HEK293 (cell line): ENCODE data around the gene RAPGEF5.

Experiments
- CTCF ChIA-PET: fragments of 350-600 bp; formaldehyde crosslinking; extraction: SDS; loops from one replicate; lab custom pipeline; 2021; ENCODE audit warnings: antibody characterized with exemption; lab: Yijun Ruan, JAX
- POLR2A ChIA-PET: fragments of 300-600 bp; formaldehyde crosslinking; extraction: SDS; loops from one replicate; lab custom pipeline; 2020; ENCODE audit warnings: antibody characterized with exemption, inconsistent platforms; lab: Yijun Ruan, JAX
- H3K27ac ChIP-seq: fragments of 200-500 bp; sonication (Bioruptor generic); 2 replicates; pipeline ENCODE4 v1.5.1; 2014; ENCODE audit warnings: low read depth, low read length, control low read depth, inconsistent platforms; ENCODE audit errors: extremely low read depth
- H3K36me3 ChIP-seq, 2 experiments: fragments of 200-500 bp in 1 of 2; sonication (Bioruptor generic) in 1 of 2; 1 replicate in 1 of 2; 2 replicates in 1 of 2; pipeline ENCODE4 v1.5.1; 2014 to 2017; ENCODE audit warnings: inconsistent platforms in 2 of 2, low read length in 2 of 2; ENCODE audit not compliant: control insufficient read depth in 2 of 2, insufficient read depth in 1 of 2
- H3K4me1 ChIP-seq: fragments of 200-500 bp; sonication (Bioruptor generic); 2 replicates; pipeline ENCODE4 v1.5.1; 2014; ENCODE audit warnings: mild to moderate bottlenecking, low read length, inconsistent platforms; ENCODE audit not compliant: control insufficient read depth, insufficient read depth
- H3K4me3 ChIP-seq: 2 replicates; pipeline ENCODE4 v1.5.1; 2011; ENCODE audit warnings: low read depth, mild to moderate bottlenecking, control low read depth, low read length, moderate library complexity
- H3K9me3 ChIP-seq: fragments of 200-500 bp; sonication (Bioruptor generic); 2 replicates; pipeline ENCODE4 v1.5.1; 2014; ENCODE audit warnings: low read depth, low read length, inconsistent platforms; ENCODE audit not compliant: control insufficient read depth, insufficient read depth
- EGR2 ChIP-seq: fragments of 450-650 bp; formaldehyde crosslinking; IDR thresholded peaks from 2 replicates; pipeline ENCODE4 v1.5.1; 2016; ENCODE audit warnings: low read depth, missing biosample characterization, missing genetic modification characterization
- GLI4 ChIP-seq: fragments of 450-650 bp; formaldehyde crosslinking; IDR thresholded peaks from 2 replicates; pipeline ENCODE4 v1.5.1; 2016; ENCODE audit warnings: missing biosample characterization, missing genetic modification characterization
- IKZF3 ChIP-seq: fragments of 450-650 bp; IDR thresholded peaks from 2 replicates; pipeline ENCODE4 v1.5.0; 2018; ENCODE audit warnings: missing biosample characterization, mild to moderate bottlenecking, missing genetic modification characterization, moderate library complexity
- RBAK ChIP-seq: fragments of 450-650 bp; formaldehyde crosslinking; IDR thresholded peaks from 2 replicates; pipeline ENCODE4 v1.5.1; 2016; ENCODE audit warnings: missing biosample characterization, missing genetic modification characterization
- ZNF146 ChIP-seq: fragments of 450-650 bp; formaldehyde crosslinking; IDR thresholded peaks from 2 replicates; pipeline ENCODE4 v1.5.1; 2016; ENCODE audit warnings: missing biosample characterization, missing genetic modification characterization
- ZNF292 ChIP-seq: fragments of 450-650 bp; formaldehyde crosslinking; IDR thresholded peaks from 2 replicates; pipeline ENCODE4 v1.5.1; 2016; ENCODE audit warnings: low read depth, missing biosample characterization, missing genetic modification characterization, borderline replicate concordance
- ZNF416 ChIP-seq: fragments of 450-650 bp; formaldehyde crosslinking; IDR thresholded peaks from 2 replicates; pipeline ENCODE4 v1.5.1; 2016; ENCODE audit warnings: missing biosample characterization, missing genetic modification characterization
- ZNF48 ChIP-seq: fragments of 450-650 bp; formaldehyde crosslinking; IDR thresholded peaks from 2 replicates; pipeline ENCODE4 v1.5.1; 2016; ENCODE audit warnings: missing biosample characterization, missing genetic modification characterization
- ZNF514 ChIP-seq: fragments of 450-650 bp; formaldehyde crosslinking; IDR thresholded peaks from 2 replicates; pipeline ENCODE4 v1.5.1; 2016; ENCODE audit warnings: missing biosample characterization, missing genetic modification characterization
- ZNF549 ChIP-seq: fragments of 450-650 bp; IDR thresholded peaks from 2 replicates; pipeline ENCODE4 v1.5.1; 2018; ENCODE audit warnings: missing biosample characterization, missing genetic modification characterization, mild to moderate bottlenecking, inconsistent platforms, moderate library complexity
- ZNF560 ChIP-seq: fragments of 450-650 bp; formaldehyde crosslinking; IDR thresholded peaks from 2 replicates; pipeline ENCODE4 v1.5.1; 2017; ENCODE audit warnings: missing biosample characterization, missing genetic modification characterization, borderline replicate concordance
- ZNF600 ChIP-seq: fragments of 450-650 bp; formaldehyde crosslinking; IDR thresholded peaks from 2 replicates; pipeline ENCODE4 v1.5.1; 2016; ENCODE audit warnings: missing biosample characterization, missing genetic modification characterization
- ZNF837 ChIP-seq: fragments of 450-650 bp; formaldehyde crosslinking; IDR thresholded peaks from 2 replicates; pipeline ENCODE4 v1.5.1; 2016; ENCODE audit warnings: missing biosample characterization, missing genetic modification characterization
- ZXDB ChIP-seq: fragments of 450-650 bp; formaldehyde crosslinking; IDR thresholded peaks from 2 replicates; pipeline ENCODE4 v1.5.1; 2016; ENCODE audit warnings: missing biosample characterization, missing genetic modification characterization
- TF ChIP-seq, protein P1 (sequence below): fragments of 450-650 bp; formaldehyde crosslinking; IDR thresholded peaks from 2 replicates; pipeline ENCODE4 v1.5.1; 2017; ENCODE audit warnings: missing biosample characterization, missing genetic modification characterization
- TF ChIP-seq, protein P2 (sequence below): fragments of 450-650 bp; formaldehyde crosslinking; IDR thresholded peaks from 2 replicates; pipeline ENCODE4 v1.5.0; 2017; ENCODE audit warnings: missing biosample characterization, missing genetic modification characterization, borderline replicate concordance
- TF ChIP-seq, protein P3 (sequence below): fragments of 450-650 bp; formaldehyde crosslinking; IDR thresholded peaks from 2 replicates; pipeline ENCODE4 v1.5.1; 2016; ENCODE audit warnings: missing biosample characterization, missing genetic modification characterization, low read depth
- TF ChIP-seq, protein P4 (sequence below): fragments of 450-650 bp; formaldehyde crosslinking; conservative IDR thresholded peaks from 2 replicates; pipeline ENCODE4 v1.5.1; 2016; ENCODE audit warnings: low read depth, missing biosample characterization, missing genetic modification characterization
- TF ChIP-seq, protein P5 (sequence below): fragments of 450-650 bp; formaldehyde crosslinking; IDR thresholded peaks from 2 replicates; pipeline ENCODE4 v1.5.1; 2016; ENCODE audit warnings: missing biosample characterization, missing genetic modification characterization, borderline replicate concordance

The RAPGEF5 gene

DNA sequence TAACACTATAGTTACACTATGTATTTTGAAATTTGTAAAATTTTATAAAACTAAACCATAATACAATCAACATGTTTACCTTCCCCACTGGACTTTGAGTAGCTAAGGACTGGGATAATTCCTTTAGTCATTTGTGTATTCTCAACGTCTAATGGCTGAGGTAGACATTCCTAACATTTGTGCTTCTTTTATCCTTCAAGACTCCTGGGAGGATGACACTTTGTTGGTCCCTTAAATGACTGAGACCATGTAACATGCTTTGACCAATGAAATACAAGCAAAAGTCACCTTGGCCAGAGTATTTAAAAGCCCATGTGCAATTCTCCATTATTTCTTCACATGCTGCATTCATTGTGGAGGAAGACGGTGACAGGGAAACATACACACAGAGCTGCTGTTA, 18.5 kb downstream of the RAPGEF5 start:
- TF ChIP-seq, protein P1, sequence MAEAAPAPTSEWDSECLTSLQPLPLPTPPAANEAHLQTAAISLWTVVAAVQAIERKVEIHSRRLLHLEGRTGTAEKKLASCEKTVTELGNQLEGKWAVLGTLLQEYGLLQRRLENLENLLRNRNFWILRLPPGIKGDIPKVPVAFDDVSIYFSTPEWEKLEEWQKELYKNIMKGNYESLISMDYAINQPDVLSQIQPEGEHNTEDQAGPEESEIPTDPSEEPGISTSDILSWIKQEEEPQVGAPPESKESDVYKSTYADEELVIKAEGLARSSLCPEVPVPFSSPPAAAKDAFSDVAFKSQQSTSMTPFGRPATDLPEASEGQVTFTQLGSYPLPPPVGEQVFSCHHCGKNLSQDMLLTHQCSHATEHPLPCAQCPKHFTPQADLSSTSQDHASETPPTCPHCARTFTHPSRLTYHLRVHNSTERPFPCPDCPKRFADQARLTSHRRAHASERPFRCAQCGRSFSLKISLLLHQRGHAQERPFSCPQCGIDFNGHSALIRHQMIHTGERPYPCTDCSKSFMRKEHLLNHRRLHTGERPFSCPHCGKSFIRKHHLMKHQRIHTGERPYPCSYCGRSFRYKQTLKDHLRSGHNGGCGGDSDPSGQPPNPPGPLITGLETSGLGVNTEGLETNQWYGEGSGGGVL (tag by site-specific recombination), result no peak
- TF ChIP-seq, protein P2, sequence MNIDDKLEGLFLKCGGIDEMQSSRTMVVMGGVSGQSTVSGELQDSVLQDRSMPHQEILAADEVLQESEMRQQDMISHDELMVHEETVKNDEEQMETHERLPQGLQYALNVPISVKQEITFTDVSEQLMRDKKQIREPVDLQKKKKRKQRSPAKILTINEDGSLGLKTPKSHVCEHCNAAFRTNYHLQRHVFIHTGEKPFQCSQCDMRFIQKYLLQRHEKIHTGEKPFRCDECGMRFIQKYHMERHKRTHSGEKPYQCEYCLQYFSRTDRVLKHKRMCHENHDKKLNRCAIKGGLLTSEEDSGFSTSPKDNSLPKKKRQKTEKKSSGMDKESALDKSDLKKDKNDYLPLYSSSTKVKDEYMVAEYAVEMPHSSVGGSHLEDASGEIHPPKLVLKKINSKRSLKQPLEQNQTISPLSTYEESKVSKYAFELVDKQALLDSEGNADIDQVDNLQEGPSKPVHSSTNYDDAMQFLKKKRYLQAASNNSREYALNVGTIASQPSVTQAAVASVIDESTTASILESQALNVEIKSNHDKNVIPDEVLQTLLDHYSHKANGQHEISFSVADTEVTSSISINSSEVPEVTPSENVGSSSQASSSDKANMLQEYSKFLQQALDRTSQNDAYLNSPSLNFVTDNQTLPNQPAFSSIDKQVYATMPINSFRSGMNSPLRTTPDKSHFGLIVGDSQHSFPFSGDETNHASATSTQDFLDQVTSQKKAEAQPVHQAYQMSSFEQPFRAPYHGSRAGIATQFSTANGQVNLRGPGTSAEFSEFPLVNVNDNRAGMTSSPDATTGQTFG (tag by site-specific recombination), result no peak
- TF ChIP-seq, protein P3, sequence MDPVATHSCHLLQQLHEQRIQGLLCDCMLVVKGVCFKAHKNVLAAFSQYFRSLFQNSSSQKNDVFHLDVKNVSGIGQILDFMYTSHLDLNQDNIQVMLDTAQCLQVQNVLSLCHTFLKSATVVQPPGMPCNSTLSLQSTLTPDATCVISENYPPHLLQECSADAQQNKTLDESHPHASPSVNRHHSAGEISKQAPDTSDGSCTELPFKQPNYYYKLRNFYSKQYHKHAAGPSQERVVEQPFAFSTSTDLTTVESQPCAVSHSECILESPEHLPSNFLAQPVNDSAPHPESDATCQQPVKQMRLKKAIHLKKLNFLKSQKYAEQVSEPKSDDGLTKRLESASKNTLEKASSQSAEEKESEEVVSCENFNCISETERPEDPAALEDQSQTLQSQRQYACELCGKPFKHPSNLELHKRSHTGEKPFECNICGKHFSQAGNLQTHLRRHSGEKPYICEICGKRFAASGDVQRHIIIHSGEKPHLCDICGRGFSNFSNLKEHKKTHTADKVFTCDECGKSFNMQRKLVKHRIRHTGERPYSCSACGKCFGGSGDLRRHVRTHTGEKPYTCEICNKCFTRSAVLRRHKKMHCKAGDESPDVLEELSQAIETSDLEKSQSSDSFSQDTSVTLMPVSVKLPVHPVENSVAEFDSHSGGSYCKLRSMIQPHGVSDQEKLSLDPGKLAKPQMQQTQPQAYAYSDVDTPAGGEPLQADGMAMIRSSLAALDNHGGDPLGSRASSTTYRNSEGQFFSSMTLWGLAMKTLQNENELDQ (tag by site-specific recombination), result no peak
- TF ChIP-seq IKZF3, result no peak
- no peak for TF ChIP-seq ZNF48 (tag by site-specific recombination)
- TF ChIP-seq ZNF146 (tag by site-specific recombination), result no peak
- no peak for TF ChIP-seq ZNF514
- no peak for TF ChIP-seq ZNF560 (tag by site-specific recombination)
- TF ChIP-seq ZNF292 (tag by site-specific recombination), result no peak
- no peak for TF ChIP-seq ZNF600 (tag by site-specific recombination)
- TF ChIP-seq, all 188 proteins: peak for 0
- Histone ChIP-seq H3K4me1 (no peaks in the 10 kb centered on the region; the same call in 1 of the 2 replicates), H3K9me3 (no peaks in the 10 kb centered on the region), H3K27ac (no peak overlapping the region), H3K36me3 (no peaks in the 10 kb centered on the region), H3K4me3 (no peak overlapping the region)
- POLR2A ChIA-PET, result no interaction called here
- CTCF ChIA-PET, result no interaction called here

DNA sequence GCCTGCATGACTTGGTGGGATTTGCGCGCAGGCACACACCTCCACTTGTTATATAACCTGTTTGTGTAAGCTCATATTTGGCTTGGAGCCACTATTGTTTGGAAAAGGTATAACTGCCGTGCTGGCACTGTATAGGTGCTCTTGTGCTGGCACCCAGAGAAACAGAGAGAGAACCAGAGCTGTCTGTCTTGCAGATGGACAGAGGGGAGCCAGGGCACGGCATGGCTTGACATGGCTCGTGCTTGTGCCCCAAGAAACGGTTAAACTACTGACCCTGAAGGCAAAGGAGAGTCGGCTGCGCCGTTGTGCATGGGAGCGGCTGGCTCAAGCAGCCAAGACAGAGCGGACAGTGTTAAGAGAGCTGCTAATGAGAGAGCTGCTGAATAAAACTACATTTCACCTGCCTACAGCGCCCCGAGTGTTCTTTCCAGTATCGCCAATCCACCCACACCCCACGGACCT, 23.2 kb downstream of the RAPGEF5 start:
- ChIA-PET CTCF (interaction anchor here (0.7 kb wide), 1 partner anchor 50 kb away, joined by 4 read pairs; no protein-coding TSS in a partner anchor), POLR2A (no interaction called here)
- Histone ChIP-seq H3K4me1 (peaks cover 22% of the 10 kb centered on the region), H3K9me3 (no peaks in the 10 kb centered on the region), H3K4me3 (no peak overlapping the region), H3K36me3 (no peaks in the 10 kb centered on the region), H3K27ac (no peak overlapping the region)
- TF ChIP-seq ZNF416 (no peak), ZNF837 (no peak), GLI4 (tag by site-specific recombination) (no peak), ZXDB (no peak), ZNF549 (tag by site-specific recombination) (no peak), RBAK (tag by site-specific recombination) (no peak), EGR2 (no peak)
- TF ChIP-seq, protein P4, sequence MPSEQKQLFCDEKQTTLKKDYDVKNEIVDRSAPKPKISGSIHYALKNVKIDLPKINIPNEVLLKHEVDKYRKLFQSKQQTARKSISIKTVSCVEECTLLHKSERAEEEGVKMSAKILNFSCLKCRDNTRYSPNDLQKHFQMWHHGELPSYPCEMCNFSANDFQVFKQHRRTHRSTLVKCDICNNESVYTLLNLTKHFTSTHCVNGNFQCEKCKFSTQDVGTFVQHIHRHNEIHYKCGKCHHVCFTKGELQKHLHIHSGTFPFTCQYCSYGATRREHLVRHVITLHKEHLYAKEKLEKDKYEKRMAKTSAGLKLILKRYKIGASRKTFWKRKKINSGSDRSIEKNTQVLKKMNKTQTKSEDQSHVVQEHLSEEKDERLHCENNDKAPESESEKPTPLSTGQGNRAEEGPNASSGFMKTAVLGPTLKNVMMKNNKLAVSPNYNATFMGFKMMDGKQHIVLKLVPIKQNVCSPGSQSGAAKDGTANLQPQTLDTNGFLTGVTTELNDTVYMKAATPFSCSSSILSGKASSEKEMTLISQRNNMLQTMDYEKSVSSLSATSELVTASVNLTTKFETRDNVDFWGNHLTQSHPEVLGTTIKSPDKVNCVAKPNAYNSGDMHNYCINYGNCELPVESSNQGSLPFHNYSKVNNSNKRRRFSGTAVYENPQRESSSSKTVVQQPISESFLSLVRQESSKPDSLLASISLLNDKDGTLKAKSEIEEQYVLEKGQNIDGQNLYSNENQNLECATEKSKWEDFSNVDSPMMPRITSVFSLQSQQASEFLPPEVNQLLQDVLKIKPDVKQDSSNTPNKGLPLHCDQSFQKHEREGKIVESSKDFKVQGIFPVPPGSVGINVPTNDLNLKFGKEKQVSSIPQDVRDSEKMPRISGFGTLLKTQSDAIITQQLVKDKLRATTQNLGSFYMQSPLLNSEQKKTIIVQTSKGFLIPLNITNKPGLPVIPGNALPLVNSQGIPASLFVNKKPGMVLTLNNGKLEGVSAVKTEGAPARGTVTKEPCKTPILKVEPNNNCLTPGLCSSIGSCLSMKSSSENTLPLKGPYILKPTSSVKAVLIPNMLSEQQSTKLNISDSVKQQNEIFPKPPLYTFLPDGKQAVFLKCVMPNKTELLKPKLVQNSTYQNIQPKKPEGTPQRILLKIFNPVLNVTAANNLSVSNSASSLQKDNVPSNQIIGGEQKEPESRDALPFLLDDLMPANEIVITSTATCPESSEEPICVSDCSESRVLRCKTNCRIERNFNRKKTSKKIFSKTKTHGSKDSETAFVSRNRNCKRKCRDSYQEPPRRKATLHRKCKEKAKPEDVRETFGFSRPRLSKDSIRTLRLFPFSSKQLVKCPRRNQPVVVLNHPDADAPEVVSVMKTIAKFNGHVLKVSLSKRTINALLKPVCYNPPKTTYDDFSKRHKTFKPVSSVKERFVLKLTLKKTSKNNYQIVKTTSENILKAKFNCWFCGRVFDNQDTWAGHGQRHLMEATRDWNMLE, result no peak
- TF ChIP-seq, protein P5, sequence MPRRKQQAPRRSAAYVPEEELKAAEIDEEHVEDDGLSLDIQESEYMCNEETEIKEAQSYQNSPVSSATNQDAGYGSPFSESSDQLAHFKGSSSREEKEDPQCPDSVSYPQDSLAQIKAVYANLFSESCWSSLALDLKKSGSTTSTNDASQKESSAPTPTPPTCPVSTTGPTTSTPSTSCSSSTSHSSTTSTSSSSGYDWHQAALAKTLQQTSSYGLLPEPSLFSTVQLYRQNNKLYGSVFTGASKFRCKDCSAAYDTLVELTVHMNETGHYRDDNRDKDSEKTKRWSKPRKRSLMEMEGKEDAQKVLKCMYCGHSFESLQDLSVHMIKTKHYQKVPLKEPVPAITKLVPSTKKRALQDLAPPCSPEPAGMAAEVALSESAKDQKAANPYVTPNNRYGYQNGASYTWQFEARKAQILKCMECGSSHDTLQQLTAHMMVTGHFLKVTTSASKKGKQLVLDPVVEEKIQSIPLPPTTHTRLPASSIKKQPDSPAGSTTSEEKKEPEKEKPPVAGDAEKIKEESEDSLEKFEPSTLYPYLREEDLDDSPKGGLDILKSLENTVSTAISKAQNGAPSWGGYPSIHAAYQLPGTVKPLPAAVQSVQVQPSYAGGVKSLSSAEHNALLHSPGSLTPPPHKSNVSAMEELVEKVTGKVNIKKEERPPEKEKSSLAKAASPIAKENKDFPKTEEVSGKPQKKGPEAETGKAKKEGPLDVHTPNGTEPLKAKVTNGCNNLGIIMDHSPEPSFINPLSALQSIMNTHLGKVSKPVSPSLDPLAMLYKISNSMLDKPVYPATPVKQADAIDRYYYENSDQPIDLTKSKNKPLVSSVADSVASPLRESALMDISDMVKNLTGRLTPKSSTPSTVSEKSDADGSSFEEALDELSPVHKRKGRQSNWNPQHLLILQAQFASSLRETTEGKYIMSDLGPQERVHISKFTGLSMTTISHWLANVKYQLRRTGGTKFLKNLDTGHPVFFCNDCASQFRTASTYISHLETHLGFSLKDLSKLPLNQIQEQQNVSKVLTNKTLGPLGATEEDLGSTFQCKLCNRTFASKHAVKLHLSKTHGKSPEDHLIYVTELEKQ (tag by site-specific recombination), result no peak
